Left hindlimb (tissue), 1 donor: ENCODE measurements around the gene BRMS1.

ENCODE experiments used
- DNase-seq: peaks from one replicate; pipeline ENCODE4 v3.0.0-alpha.2; 2018

The BRMS1 gene

DNA sequence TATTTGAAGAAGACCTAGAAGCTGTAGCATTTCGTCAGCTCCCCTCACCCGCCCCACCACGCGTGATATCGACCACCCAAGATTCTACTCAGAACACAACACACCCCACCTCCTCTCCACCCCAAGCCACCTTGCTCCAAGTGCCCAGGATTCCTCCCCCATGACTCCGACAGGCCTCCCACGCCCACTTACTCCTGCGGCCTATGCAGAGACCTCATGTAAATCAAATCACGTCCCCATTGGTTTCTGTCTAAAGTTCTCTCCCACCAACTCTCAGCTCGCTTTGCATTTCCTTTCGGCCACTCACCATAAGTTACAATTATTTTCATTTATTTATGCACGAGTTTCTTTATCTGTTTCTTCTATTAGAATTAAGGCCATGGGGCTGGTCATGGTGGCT lies 42.2 kb downstream of the BRMS1 start:
- peak; percentile 3 for DNase-seq

DNA sequence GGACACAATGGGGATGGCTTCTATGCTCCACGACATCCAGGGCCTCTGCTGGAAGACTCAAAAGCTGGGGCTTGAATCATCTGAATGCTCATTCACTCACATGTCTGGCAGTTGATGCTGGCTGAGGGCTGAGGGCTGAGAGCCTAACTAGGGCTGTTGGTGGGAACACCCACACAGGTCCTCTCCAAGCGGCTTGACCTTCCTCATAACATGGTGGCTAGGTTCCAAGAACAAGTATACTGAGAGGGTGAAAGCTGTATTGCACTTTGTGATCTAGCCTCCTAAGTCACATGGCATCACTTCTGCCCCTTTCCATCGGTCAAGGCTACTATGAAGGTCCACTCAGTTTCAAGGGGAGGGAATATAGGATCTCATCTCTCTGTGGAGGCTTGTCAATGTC lies 45.7 kb downstream of the BRMS1 start:
- DNase-seq = peak; percentile 8

DNA sequence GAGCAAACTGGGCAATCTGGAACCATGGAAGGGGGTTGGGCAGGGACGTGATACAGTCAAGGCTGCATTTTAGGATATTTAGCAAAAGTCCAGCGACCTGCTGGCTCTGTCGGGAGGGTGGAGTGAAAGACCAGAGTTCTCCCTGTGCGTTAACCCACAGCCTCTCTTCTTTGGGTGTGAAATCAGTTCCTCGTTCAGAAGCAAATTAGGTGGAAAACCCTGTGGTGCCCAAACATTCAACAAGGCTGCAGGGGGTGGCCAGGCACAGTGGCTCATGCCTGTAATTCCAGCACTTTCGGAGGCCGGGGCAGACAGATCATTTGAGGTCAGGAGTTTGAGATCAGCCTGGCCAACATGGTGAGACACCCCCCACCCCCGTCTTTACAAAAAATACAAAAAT lies 47.3 kb downstream of the BRMS1 start:
- peak; percentile 4 for DNase-seq

DNA sequence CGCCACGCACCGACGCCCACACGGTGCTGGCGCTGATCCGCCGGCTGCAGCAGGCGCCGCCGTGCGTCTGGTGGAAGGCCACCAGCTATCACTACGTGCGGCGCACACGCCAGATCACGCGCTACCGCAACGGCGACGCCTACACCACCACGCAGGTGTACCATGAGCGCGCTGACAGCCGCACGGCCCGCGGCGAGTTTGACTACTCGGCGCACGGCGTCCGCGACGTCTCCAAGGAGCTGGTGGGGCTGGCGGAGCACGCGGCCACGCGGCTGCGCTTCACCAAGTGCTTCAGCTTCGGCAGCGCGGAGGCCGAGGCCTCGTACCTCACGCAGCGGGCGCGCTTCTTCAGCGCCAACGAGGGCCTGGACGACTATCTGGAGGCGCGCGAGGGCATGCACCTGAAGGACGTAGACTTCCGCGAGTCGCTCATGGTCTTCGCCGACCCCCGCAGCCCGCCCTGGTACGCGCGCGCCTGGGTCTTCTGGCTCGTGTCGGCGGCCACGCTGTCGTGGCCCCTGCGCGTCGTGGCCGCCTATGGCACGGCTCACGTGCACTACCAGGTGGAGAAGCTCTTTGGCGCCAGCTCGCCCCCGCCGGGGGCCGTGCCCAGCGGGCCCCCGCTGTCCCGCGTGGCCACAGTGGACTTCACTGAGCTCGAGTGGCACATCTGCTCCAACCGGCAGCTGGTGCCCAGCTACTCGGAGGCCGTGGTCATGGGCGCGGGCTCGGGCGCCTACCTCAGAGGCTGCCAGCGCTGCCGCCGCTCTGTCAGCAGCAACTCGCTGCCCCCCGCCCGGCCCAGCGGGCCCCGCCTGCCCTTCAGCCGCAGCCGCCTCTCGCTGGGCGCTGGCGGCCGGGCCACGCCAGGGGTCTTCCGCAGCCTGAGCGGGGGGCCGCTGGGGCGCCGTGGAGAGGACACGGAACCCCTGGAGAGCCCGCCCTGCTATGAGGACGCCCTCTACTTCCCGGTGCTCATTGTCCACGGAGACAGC lies 50.0 kb downstream of the BRMS1 start:
- DNase-seq = peak; percentile 22

DNA sequence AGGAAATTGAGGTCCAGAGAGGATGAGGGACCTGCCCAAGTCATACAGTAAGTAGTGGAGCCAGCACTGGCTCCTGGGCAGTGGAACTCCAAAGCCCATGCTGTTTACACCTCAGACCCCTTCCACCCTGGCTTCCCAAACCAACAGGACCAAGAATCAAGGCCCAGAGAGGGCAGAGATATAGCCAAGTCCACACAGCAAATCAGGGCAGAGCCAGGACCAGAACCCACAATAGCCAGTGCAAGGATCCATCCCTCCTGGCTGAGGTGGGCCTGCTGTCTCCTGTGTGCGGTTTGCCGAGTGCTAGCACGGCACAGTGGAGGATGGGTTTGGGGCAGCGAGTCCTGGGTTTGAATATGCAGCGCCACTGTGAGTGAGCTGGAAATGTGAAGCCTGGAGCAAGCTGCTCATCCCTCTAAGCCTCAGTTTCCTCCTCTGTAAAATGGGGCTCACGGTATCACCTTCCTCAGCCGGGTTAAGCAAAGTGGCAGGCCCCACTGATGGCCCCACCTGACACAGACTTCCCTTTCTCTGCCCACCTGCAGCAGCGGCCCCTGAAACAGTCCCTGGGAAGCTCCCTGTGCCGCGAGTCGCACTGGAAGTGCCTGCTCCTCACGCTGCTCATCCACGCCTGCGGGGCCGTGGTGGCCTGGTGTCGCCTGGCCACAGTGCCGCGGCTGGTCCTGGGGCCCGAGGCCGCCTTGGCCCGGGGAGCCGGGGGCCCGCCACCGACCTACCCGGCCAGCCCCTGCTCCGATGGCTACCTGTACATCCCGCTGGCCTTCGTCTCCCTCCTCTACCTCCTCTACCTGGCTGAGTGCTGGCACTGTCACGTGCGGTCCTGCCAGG lies 50.9 kb downstream of the BRMS1 start:
- DNase-seq = peak; percentile 23

DNA sequence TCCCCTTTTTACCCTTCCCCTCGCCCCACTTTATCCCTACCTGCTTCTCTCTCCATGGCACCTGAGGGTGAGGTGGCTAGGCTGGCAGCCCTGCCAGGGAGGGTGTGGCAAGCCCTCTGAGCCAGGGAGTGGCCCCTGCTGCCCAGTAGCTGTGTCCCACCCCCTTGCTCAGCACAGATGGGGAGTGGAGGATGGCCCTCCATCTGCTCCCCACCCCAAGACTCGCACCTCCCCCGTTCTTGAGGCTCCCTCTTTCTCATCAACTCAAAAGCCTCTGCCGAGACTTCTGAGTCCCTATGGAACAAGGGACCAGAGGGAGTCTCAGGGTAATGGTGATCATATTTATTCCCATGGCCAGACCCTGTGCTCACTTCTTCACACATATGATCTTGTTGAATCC lies 51.6 kb downstream of the BRMS1 start:
- DNase-seq = peak; percentile 38

DNA sequence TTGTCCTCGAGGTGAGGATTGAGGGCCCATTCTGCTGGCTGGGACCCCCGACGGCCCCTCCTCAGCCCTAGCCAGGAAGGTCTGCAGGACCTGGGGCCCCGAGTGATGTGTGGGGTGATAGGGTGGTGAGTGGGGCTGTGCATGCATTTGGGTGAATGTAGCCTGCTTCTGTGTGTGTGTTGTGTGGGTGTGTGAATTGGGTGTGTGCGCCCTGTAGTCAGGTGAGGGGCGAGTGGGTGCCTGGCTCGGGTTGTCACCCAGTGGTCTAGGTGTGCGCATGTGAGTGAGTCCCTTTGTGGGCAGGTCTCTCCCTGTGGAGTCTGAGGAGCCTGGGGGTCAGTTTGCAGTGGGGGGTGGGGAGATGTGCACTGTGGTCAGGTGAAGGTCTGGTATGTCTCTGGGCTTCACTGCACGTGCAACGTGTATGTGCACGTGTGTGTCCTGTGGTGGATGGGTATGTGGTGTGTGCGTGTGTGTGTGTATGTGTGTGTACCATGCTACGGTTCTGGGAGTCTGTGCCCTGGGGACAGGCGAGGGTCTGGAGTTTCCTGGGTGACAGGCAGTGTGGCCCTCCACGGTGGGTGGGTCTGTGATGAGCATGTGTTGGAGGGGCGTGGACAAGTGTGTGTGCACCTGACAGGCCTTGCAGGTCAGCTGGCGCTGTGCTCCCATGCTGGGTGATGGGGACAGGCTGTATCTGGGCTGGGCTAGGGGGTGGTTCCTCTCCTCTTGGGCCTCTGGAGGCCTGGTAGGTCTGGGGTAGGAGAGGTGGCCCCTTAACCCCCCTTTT lies 52.2 kb downstream of the BRMS1 start:
- peak; percentile 27 for DNase-seq

DNA sequence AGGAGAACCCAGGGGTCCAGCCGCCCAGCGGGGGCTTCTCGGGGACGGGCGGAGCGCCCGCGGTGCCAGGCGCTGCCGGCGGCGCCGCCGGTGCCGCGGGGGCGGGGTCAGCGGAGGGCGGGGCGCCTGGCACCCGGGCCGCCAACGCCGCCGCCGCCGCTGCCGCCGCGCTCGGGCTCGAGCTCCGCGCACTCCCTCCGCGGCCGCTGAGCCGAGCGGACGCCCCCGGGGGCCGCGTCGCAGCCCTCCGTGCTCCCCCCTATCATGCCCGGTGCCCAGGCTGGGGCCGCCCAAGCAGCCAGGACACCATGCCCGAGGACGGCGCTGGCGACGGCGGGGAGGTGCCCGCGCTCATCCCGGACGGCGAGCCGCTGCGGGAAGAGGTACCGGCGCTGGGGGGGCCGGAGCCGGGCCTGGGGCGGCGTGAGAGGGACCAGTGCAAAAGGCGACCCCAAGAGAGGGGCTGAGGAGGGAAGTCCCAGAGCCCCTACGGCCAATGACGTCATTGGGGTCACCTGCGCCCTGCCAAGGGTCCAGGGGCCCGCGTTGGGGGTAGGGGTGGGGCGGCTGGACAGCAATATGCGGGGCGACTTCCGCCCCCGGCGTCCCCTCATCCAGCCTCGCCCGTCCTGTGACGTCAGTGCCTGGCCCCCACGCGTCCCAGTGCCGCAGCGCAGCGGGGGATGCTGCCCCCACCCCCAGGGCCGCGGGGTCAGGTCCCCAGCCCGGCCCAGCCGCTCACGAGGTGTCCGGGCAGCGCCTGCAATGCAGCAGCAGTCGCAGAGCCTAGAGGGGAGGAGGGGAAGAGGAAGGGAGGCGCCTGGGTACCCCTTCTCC lies 53.0 kb downstream of the BRMS1 start, which contains the start of gene TMEM151A:
Gene TMEM151A, plus strand, starts transcription at position 189 of the 837 bp plus-strand sequence. Its CDS starts 120 bp downstream, at position 309.
- peak; percentile 29 for DNase-seq

DNA sequence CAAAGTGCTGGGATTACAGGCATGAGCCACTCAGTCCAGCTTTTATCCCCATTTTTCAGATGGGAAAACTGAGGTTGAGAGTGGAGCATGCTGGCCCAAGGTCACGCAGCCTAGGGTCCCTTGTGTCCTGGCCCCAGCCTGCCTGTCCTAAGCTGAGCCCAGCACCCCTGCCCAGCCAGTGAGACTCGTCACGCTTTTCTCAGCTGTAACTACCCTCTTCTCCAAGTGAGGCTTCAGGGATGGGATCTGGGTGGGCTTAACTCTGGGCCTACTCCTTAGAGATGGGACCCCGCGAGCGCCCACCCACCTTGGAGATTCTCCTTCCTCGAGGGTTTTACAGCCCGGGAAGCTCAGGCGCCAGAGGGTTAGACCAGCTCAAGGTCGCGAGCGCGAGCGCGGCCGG lies 53.6 kb downstream of the BRMS1 start:
- peak; percentile 23 for DNase-seq

DNA sequence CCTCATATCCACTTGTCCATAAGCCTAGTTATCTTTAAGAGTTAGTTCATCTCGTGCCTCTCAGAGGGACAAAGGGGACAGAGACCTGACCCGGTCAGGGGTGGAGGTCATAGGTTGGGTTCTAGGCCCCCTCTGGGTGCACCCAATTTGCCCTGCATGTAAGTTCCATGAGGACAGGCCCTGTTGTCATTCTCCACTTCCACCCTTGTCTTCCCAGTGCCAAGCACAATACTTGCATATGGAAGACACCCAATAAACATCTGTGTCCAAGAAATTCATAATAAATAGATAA lies 54.6 kb downstream of the BRMS1 start:
- no peak for DNase-seq

DNA sequence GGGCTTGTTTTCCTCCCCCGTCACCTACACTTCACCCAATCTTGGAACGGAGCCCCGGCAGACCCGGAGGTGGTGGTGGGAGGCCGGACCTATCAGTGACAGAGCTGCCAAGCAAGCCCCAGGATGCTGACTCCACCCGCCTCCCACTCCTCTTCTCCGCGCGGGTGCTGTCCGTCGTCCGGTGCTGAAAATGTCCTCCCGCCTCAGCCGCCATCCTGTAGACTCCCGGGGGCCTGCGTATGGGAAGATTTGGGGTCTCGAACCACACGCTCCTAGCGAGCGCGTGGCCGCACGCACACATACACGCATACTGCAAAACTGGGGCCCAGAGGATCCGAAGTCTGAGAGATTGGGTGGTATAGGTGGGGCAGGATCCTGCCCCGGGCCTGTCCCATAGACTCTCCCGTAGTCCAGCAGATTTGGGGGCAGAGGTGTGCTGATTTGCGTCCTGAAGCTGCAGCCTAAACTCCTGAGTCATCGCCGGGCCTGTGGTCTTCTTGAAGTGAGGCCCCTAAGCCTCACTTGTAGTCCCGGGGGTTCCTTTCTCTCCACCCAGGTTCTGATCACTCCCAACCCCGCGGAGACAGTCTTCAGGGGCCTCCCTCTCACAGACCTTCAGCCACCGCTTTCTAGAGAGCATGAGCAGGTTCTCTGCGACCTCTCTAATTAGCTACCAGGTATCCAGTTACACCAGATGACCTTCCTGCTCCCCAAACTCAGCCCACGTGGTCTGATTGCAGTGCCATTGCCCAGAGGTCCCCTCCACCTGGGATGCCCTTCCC lies 55.2 kb downstream of the BRMS1 start:
- DNase-seq = no peak

DNA sequence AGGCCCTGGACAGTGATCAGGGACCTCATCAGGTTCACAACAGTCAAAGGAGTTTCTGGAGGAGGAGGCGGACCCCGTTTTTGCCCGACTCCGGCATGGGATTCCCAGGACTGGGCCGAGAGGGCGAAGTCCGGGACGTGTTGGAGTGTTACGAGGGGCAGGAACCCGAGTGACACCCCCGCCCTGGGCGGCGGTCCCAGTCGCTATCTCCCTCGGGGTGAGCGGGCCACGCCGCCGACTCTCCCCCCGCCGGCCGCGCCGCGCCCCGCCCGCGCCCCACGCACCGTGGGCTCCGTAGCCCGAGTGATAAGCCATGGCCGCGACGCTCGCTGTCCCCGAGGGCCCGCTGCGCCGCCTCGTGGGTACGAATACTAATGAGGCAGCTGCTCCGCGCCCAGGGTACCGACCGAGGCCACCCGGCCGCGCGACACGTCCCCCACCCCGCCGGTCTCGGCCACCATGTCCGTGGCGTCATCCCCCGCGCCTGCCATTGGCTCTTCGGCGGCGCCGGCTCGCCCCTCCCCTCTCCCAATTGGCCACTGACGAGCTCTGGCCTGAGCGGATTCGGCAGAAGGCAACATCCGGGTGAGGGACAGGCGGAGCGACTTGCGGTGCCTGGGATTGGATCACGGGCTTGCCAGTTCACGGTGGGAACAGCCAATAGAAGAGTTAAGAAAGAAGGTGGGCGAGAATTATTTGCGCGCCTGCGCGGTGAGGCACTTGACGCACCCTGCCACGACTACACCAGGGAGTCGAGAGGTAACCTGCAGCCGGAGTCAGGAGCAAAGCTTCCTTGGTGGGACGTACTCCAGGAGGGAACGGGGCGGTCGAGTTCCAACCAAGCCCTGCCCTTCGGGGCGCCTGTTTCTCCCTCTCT lies 56.0 kb downstream of the BRMS1 start, which contains the start of gene YIF1A:
Gene YIF1A, minus strand, starts transcription at position 473 of the 877 bp plus-strand sequence. Its CDS starts 158 bp downstream, at position 315.
- peak; percentile 99 for DNase-seq

DNA sequence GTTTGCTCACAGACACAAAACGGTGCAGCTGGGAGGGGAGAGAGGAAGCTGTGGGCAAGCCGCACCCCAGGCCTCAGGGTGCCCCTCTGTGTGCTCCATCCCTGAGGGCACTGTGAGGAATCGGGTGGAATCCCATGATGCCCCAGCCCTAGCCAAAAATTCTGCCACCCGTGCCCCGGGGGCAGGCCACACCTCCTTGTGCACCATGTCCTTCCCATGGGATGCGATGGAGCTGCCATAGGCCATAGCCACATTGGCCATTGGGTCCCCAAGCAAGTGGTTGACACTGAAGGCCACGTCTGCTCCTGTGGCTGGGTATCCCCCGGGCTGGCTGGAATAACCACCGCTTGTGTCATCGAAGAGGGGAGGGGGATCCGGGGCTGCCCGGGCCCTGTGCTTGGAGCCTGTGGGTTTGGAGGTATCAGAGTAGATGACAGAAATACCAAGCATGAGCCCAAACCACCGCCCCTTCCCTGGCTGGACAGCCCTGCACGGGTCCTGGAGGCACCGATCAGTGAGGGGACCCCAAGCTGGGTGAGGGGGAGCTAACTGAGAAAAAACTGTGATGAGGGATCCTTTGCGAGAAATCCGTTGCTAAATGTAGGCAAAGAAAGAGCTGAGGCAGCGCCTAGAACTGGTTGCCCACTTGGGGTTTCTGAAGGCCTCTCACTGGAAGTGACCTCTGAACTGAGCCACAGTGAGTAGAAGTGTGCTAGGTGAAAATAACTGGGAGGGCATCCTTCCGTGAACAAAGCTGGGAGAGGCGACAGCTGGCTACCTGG lies 56.8 kb downstream of the BRMS1 start:
- peak; percentile 47 for DNase-seq
